H9 (cell line): ENCODE data around the gene TNXB. TPM values are rescaled to one million over a fixed set of nuclear protein-coding genes. Genes with fewer than 3 reads are reported as not detected.

Experiments
- DNase-seq: peaks from one replicate; pipeline ENCODE4 v3.0.0-alpha.2; 2017
- H2AFZ ChIP-seq: one replicate; pipeline ENCODE4 v1.6.1; 2013; ENCODE audit warnings: mild to moderate bottlenecking, low read length, control low read depth, moderate library complexity
- H2AK5ac ChIP-seq: 2 replicates; pipeline ENCODE4 v1.6.1; 2013; ENCODE audit warnings: low read length, control low read depth, mixed read lengths; ENCODE audit not compliant: insufficient read length
- H2BK120ac ChIP-seq: one replicate; pipeline ENCODE4 v1.6.1; 2013; ENCODE audit warnings: low read depth, mild to moderate bottlenecking, low read length, control low read depth, inconsistent platforms; ENCODE audit not compliant: poor library complexity, severe bottlenecking
- H2BK12ac ChIP-seq: 2 replicates; pipeline ENCODE4 v1.6.1; 2013; ENCODE audit warnings: low read length, control low read depth, mixed read lengths, low read depth; ENCODE audit not compliant: insufficient read length
- H2BK15ac ChIP-seq: 2 replicates; pipeline ENCODE4 v1.6.1; 2013; ENCODE audit warnings: low read depth, low read length, control low read depth
- H2BK20ac ChIP-seq: one replicate; pipeline ENCODE4 v1.6.1; 2013; ENCODE audit warnings: low read depth, mild to moderate bottlenecking, low read length, control low read depth, inconsistent platforms; ENCODE audit not compliant: poor library complexity, severe bottlenecking
- H2BK5ac ChIP-seq: 2 replicates; pipeline ENCODE4 v1.6.1; 2013; ENCODE audit warnings: low read length, control low read depth, mixed read lengths; ENCODE audit not compliant: insufficient read length
- H3K14ac ChIP-seq: 2 replicates; pipeline ENCODE4 v1.6.1; 2013; ENCODE audit warnings: low read length, control low read depth; ENCODE audit not compliant: insufficient read depth
- H3K18ac ChIP-seq: 2 replicates; pipeline ENCODE4 v1.6.1; 2013; ENCODE audit warnings: low read depth, mild to moderate bottlenecking, mixed read lengths, low read length, control low read depth; ENCODE audit not compliant: insufficient read length
- H3K23ac ChIP-seq: 2 replicates; pipeline ENCODE4 v1.6.1; 2013; ENCODE audit warnings: low read length, control low read depth, mixed read lengths, low read depth; ENCODE audit not compliant: insufficient read length
- H3K23me2 ChIP-seq: 2 replicates; pipeline ENCODE4 v1.6.1; 2013; ENCODE audit warnings: low read depth, mild to moderate bottlenecking, mixed read lengths, low read length, control low read depth; ENCODE audit not compliant: insufficient read length, poor library complexity, severe bottlenecking
- H3K27ac ChIP-seq: 2 replicates; pipeline ENCODE4 v1.5.1; 2013; ENCODE audit warnings: low read length, control low read depth, mixed read lengths, low read depth; ENCODE audit not compliant: insufficient read length
- H3K27me3 ChIP-seq: 2 replicates; pipeline ENCODE4 v1.6.1; 2013; ENCODE audit warnings: low read length, control low read depth, inconsistent platforms; ENCODE audit not compliant: insufficient read depth
- H3K4ac ChIP-seq: 2 replicates; pipeline ENCODE4 v1.6.1; 2013; ENCODE audit warnings: low read depth, mild to moderate bottlenecking, control low read depth, inconsistent platforms, low read length, moderate library complexity
- H3K4me1 ChIP-seq: 2 replicates; pipeline ENCODE4 v1.6.1; 2013; ENCODE audit warnings: low read length, control low read depth, inconsistent platforms; ENCODE audit not compliant: insufficient read depth
- H3K4me2 ChIP-seq: 2 replicates; pipeline ENCODE4 v1.6.1; 2013; ENCODE audit warnings: low read length, control low read depth, mixed read lengths; ENCODE audit not compliant: insufficient read length, insufficient read depth
- H3K56ac ChIP-seq: 2 replicates; pipeline ENCODE4 v1.6.1; 2013; ENCODE audit warnings: low read depth, mild to moderate bottlenecking, mixed read lengths, low read length, control low read depth; ENCODE audit not compliant: insufficient read length
- H3K79me1 ChIP-seq: 2 replicates; pipeline ENCODE4 v1.6.1; 2013; ENCODE audit warnings: low read depth, mild to moderate bottlenecking, moderate library complexity, low read length, control low read depth, inconsistent platforms; ENCODE audit not compliant: insufficient read depth, poor library complexity, severe bottlenecking
- H3K79me2 ChIP-seq: 2 replicates; pipeline ENCODE4 v1.6.1; 2013; ENCODE audit warnings: low read length, control low read depth, inconsistent platforms; ENCODE audit not compliant: insufficient read depth
- H3K9ac ChIP-seq: 2 replicates; pipeline ENCODE4 v1.6.1; 2013; ENCODE audit warnings: low read length, control low read depth, mixed read lengths; ENCODE audit not compliant: insufficient read length; ENCODE audit errors: extremely low read depth
- H3K9me3 ChIP-seq: one replicate; pipeline ENCODE4 v1.6.1; 2013; ENCODE audit warnings: low read depth, low read length, inconsistent platforms; ENCODE audit not compliant: control insufficient read depth
- H3T11ph ChIP-seq: one replicate; pipeline ENCODE4 v1.6.1; 2013; ENCODE audit warnings: mild to moderate bottlenecking, low read length, control low read depth, inconsistent platforms
- H4K20me1 ChIP-seq: one replicate; pipeline ENCODE4 v1.6.1; 2013; ENCODE audit not compliant: control insufficient read depth, insufficient read length, insufficient read depth
- H4K5ac ChIP-seq: 2 replicates; pipeline ENCODE4 v1.6.1; 2013; ENCODE audit warnings: low read depth, mild to moderate bottlenecking, mixed read lengths, low read length, control low read depth; ENCODE audit not compliant: insufficient read length
- H4K8ac ChIP-seq: replicated peaks from 2 replicates; pipeline ENCODE4 v1.6.1; 2013; ENCODE audit warnings: low read length, control low read depth, mixed read lengths, low read depth; ENCODE audit not compliant: insufficient read length
- H4K91ac ChIP-seq: 2 replicates; pipeline ENCODE4 v1.6.1; 2013; ENCODE audit warnings: low read depth, mild to moderate bottlenecking, moderate library complexity, mixed read lengths, low read length, control low read depth; ENCODE audit not compliant: insufficient read length
- H3K27ac Mint-ChIP-seq, 3 experiments: 2 replicates in 2 of 3; 3 replicates in 1 of 3; pipeline ENCODE4 v1.8.0; 2020 to 2021; ENCODE audit warnings: mixed read lengths in 3 of 3, mild to moderate bottlenecking in 1 of 3, moderate library complexity in 1 of 3
- H3K27me3 Mint-ChIP-seq: 2 replicates; pipeline ENCODE4 v1.8.0; 2021; ENCODE audit warnings: low read depth, mild to moderate bottlenecking, moderate library complexity, mixed read lengths
- H3K36me3 Mint-ChIP-seq, 3 experiments: 2 replicates in 2 of 3; 3 replicates in 1 of 3; pipeline ENCODE4 v1.8.0; 2020 to 2021; ENCODE audit warnings: low read depth in 3 of 3, mixed read lengths in 3 of 3; ENCODE audit not compliant: insufficient read depth in 1 of 3
- H3K4me1 Mint-ChIP-seq, 2 experiments: 2 replicates each; pipeline ENCODE4 v1.8.0; 2020; ENCODE audit warnings: mixed read lengths in 2 of 2
- H3K4me3 Mint-ChIP-seq, 2 experiments: 2 replicates in 1 of 2; 3 replicates in 1 of 2; pipeline ENCODE4 v1.8.0; 2020 to 2021; ENCODE audit warnings: mild to moderate bottlenecking in 2 of 2, mixed read lengths in 2 of 2, moderate library complexity in 1 of 2
- H3K9me3 Mint-ChIP-seq, 2 experiments: 2 replicates in 1 of 2; 3 replicates in 1 of 2; pipeline ENCODE4 v1.8.0; 2020; ENCODE audit warnings: mild to moderate bottlenecking in 2 of 2, mixed read lengths in 2 of 2, moderate library complexity in 1 of 2
- WGBS: extraction: QIAGEN DNeasy Blood & Tissue Kit; methylation state at CpG from one replicate; pipeline ENCODE4 v1.1.7; 2013; ENCODE audit warnings: missing lambda C conversion rate, low lambda C conversion rate, mixed read lengths; ENCODE audit not compliant: insufficient read length; ENCODE audit errors: extremely low coverage; 5-methylcytosine and 5-hydroxymethylcytosine counted together
- long read RNA-seq: library from polyadenylated mRNA; unstranded; transcript quantifications from one replicate; pipeline ENCODE4 v2.0.0, GENCODE V29; 2020
- total RNA-seq: library from RNA; stranded (reverse); gene quantifications from 2 replicates; pipeline ENCODE4 v1.2.1, GENCODE V29; 2021
- TF ChIP-seq, protein P1 (sequence below): fragments of 200-600 bp; sonication (generic); conservative IDR thresholded peaks from 3 replicates; pipeline ENCODE4 v1.8.0; 2021; ENCODE audit warnings: antibody characterized with exemption, mild to moderate bottlenecking

Gene TNXB, protein sequence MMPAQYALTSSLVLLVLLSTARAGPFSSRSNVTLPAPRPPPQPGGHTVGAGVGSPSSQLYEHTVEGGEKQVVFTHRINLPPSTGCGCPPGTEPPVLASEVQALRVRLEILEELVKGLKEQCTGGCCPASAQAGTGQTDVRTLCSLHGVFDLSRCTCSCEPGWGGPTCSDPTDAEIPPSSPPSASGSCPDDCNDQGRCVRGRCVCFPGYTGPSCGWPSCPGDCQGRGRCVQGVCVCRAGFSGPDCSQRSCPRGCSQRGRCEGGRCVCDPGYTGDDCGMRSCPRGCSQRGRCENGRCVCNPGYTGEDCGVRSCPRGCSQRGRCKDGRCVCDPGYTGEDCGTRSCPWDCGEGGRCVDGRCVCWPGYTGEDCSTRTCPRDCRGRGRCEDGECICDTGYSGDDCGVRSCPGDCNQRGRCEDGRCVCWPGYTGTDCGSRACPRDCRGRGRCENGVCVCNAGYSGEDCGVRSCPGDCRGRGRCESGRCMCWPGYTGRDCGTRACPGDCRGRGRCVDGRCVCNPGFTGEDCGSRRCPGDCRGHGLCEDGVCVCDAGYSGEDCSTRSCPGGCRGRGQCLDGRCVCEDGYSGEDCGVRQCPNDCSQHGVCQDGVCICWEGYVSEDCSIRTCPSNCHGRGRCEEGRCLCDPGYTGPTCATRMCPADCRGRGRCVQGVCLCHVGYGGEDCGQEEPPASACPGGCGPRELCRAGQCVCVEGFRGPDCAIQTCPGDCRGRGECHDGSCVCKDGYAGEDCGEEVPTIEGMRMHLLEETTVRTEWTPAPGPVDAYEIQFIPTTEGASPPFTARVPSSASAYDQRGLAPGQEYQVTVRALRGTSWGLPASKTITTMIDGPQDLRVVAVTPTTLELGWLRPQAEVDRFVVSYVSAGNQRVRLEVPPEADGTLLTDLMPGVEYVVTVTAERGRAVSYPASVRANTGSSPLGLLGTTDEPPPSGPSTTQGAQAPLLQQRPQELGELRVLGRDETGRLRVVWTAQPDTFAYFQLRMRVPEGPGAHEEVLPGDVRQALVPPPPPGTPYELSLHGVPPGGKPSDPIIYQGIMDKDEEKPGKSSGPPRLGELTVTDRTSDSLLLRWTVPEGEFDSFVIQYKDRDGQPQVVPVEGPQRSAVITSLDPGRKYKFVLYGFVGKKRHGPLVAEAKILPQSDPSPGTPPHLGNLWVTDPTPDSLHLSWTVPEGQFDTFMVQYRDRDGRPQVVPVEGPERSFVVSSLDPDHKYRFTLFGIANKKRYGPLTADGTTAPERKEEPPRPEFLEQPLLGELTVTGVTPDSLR (N-terminal part only)
- total RNA-seq: 5.0 and 5.2 TPM in 2 replicates
- long read RNA-seq, partial matches to known transcripts: 3 of 5 reads
- long read RNA-seq, other reads (novel, unspliced or antisense): 2 of 5 reads

DNA sequence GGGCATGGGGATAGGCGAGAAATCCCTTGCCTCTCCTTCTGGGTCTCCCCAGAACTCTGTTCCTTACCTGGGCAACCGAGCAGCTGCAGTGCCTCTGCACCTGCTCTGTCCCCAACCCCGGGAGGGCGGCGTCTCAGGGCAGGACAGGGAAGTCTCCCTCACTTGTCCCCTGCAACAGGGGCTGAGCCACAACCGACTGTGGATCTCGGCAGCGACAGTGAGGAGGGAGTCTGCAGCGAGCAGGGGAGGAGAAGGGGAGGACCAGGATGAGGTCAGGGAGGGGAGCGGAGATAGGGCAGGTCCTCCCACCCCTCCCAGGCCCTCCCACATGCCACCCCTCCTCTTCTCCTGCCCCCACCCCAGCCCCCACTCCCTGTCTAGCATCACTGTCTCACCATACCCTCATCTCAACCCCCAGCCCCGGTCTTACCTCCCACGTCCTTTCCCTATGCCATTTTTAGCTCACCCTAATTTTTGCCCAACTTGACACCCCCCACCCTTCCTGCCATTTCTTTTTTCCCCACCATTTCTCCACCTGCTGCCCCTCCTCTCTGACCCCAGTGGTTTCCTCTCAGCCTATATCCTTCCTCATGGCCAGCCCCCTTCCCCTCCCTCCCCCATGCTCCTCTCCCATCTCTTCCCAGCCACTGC, at the start of gene TNXB:
TNXB (minus strand) TSS at position 225 of the 651 bp plus-strand sequence. CDS start 11,140 bp downstream, outside the sequence.
- Histone ChIP-seq H4K8ac (no peak within 1 kb of the TSS), H3K23me2 (no peaks in the 10 kb centered on the region), H3K23ac (no peak within 1 kb of the TSS), H3K9me3 (no peaks in the 10 kb centered on the region), H3T11ph (no peak within 1 kb of the TSS), H2AFZ (no peak within 1 kb of the TSS), H3K79me1 (no peaks in the 10 kb centered on the region), H3K56ac (no peak within 1 kb of the TSS), H2BK5ac (no peak within 1 kb of the TSS), H3K27me3 (no peaks in the 10 kb centered on the region; the same call in 1 of the 2 replicates), H3K4me2 (no peak within 1 kb of the TSS), H3K4ac (no peak within 1 kb of the TSS), H3K14ac (peak within 1 kb of the TSS; percentile 40; the same call in 1 of the 2 replicates), H3K79me2 (no peaks in the 10 kb centered on the region), H2BK12ac (no peak within 1 kb of the TSS), H2AK5ac (no peak within 1 kb of the TSS), H3K27ac (no peak within 1 kb of the TSS), H2BK120ac (no peak within 1 kb of the TSS), H4K20me1 (no peaks in the 10 kb centered on the region), H3K4me1 (no peaks in the 10 kb centered on the region; the same call in 1 of the 2 replicates), H3K18ac (no peak within 1 kb of the TSS), H2BK15ac (no peak within 1 kb of the TSS), H4K5ac (no peak within 1 kb of the TSS), H2BK20ac (no peak within 1 kb of the TSS), H3K9ac (no peak within 1 kb of the TSS), H4K91ac (no peak within 1 kb of the TSS)
- Mint-ChIP-seq H3K27me3 (peaks cover 38% of the 10 kb centered on the region), H3K27ac (peak within 1 kb of the TSS in 2 of 3 experiments; percentile 28 to 90; a peak in 3 of 7 replicates), H3K4me1 (peaks cover 20 to 24% of the 10 kb centered on the region in 2 experiments), H3K4me3 (peak within 1 kb of the TSS in 1 of 2 experiments; percentile 44; a peak in 2 of 5 replicates), H3K9me3 (no peaks in the 10 kb centered on the region), H3K36me3 (peaks cover 0 to 3% (median 0%) of the 10 kb centered on the region in 3 experiments; a peak in 1 of 7 replicates)
- TF ChIP-seq, protein P1, sequence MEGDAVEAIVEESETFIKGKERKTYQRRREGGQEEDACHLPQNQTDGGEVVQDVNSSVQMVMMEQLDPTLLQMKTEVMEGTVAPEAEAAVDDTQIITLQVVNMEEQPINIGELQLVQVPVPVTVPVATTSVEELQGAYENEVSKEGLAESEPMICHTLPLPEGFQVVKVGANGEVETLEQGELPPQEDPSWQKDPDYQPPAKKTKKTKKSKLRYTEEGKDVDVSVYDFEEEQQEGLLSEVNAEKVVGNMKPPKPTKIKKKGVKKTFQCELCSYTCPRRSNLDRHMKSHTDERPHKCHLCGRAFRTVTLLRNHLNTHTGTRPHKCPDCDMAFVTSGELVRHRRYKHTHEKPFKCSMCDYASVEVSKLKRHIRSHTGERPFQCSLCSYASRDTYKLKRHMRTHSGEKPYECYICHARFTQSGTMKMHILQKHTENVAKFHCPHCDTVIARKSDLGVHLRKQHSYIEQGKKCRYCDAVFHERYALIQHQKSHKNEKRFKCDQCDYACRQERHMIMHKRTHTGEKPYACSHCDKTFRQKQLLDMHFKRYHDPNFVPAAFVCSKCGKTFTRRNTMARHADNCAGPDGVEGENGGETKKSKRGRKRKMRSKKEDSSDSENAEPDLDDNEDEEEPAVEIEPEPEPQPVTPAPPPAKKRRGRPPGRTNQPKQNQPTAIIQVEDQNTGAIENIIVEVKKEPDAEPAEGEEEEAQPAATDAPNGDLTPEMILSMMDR: no peak
- no peak for DNase-seq
- WGBS: no CpG with 5 or more reads among the region's 12 CpGs
